Stimulated activated CD8-positive, alpha-beta memory T cell treated with anti-CD3 and anti-CD28 coated beads, Interleukin-4, amount 100 ng/mL, for 24 hours (primary cell): ENCODE data around the gene KIAA1210.
A peak's percentile ranks its signal among the peaks of the same experiment; 100 is the strongest.

ENCODE experiments used
- DNase-seq: peaks from one replicate; pipeline ENCODE4 v3.0.0-alpha.2; 2020; ENCODE audit warnings: low read depth

Gene KIAA1210

DNA sequence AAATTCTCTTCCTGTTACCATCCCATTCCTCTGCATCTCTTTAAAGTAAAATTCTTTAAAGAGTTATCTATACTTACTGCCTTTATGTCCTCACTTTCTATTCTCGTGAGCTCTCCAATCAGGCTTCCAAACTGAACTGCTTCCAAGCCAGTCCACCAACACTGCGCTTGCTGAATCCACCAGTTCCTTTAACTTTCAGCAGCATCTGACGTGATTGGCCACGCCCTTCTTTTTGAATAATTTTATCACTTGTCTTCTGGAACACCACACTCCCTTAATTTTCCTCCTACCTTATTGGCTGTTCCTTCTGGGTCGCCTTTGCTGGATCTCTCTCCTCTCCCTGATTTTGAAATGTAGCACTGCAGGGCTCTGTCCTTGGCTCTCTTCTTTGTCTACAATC, at the start of gene KIAA1210:
TSS of gene KIAA1210 (minus strand) at position 163 of the 400 bp plus-strand sequence. CDS start 4,170 bp downstream, outside the sequence.
- no peak for DNase-seq

DNA sequence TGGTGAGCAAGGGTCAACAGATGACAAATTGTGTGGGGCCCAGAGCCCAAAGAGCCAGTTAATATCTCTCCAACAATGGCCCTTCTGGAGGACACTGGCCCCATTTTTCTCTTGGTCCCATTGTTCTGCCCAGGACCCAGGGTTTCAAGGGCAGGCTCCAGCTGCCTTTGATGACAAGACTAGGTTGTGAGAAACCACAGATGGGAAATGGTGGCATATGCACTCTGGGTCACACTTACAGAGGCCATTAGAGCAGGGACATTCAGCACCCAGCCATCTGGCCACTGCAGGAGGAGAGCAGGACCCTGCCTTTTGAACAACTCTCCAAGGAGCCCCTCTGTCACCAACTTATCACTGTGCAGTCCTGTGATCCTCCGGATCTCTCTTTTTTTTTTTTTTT, 49.7 kb upstream of the KIAA1210 start:
- no peak for DNase-seq

DNA sequence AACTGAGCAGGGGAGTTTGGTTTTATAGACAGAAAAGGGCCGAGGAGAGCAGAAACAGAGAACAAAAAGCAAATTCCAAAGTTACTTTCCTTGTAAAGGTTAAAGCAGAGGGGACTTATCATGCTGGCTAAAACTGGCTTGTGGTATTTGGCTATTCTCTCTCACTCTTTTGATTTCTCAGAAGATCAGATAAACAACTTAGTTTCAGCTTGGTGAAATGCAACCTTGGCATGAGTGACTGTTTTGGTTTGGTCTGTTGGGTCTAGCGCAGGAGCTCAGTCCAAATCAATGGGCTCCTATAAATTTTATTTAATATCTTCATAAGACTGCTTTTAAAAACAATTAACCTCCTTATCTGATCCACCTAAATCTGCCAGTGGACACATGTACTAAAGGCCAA, 47.3 kb upstream of the KIAA1210 start:
- DNase-seq: no peak

DNA sequence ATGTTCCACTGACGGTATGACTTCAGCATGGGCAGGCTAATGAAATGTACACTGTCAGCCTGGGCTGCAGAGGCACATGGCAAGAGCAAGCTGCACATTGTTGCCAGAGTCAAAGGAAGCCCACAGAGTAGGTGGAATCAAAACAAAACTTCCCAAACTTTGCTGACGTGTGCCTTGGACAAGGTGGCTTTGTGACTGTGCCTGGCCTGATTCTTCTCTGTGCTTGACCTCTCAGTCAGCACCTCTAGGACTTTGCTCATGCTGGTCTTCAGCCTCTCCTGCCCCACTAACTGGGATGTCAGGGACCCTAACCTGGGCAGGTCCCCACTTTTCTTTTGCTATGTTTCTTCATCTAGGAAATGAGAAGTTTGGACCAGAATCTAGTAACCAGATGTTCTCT, 40.5 kb upstream of the KIAA1210 start:
- DNase-seq: no peak

DNA sequence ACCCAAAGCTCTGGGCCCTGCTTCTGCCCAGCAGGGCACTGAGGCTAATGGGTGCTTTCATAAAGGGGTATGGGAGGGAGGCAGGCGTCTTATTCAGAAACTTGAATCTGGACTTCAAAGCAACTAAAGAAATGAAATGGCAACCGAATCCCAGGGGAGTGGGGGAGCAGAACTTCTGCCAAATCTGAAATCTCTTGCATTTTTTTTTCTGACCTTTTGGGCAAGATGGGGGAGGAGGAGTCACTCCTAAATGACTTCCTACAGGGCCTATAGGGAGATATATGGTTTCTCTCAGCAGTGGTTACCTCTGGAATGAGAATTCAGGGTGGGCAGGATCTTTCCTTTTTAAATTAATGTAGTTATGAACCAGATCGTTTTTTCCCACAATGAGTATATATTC, 30.6 kb upstream of the KIAA1210 start:
- no peak for DNase-seq

DNA sequence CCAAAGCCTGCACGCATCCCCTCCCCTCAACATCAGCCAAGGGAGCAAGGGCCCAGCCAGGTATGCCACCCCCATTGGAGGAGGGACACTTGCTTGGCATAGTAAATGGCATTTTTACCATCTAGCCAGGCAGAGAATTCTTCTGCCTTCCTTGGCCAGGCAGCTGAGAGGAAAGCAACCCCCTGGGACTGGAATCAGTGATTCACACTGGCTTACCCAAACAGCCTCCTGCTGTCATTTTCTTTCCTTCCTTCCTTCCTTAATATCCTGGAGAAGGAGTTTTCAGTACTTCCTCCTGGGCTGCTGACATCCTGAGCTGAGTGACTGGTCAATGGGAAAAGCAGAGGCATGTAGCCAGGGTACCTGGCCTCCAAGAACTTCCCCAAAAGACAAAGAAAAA, 28.6 kb upstream of the KIAA1210 start:
- no peak for DNase-seq

DNA sequence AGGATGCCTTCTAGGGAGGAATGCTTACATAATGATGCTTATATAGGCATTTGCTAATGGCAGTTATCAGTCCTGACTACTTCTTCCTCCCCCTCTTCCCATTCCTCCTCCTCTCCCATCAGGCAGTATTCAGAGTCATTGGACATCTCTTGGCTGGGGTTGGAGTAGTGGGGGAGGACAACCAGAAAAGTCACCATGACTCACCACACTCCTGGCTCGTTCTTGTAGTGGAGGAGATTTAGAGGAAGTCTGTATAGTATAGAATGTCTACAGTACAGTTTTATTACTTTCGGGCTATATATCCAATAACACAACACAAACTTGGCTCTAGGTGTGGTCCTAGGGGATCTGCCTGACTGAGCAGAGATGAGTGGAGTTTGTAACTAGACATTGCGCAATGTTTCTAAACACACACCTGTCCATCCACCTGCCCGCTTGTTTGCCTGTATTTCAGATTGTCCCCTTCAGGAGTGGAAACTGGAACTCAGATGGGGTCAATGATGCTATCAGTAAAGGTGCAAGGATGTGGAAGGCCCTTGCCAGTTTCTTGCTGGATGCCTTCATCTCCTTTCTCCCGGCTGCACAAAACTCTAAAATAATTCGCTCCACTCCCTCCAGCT, 27.9 kb upstream of the KIAA1210 start:
- no peak for DNase-seq

DNA sequence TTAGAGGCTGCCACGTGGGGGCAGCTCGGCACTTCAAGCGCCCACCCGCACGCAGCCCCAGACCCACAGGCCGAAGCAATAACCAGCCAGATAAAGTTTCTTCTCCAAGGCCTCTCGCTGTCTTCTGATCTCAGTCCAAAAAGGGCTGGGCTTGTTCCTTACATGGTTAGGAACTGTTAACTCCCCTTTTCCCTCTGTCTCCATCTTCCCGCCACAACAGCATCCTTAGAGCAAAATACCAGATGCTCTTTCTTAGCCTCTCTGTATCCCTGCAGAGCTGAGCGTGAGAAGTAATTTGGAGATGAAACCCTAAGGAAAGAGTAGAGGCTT, 23.4 kb upstream of the KIAA1210 start:
- DNase-seq: no peak

DNA sequence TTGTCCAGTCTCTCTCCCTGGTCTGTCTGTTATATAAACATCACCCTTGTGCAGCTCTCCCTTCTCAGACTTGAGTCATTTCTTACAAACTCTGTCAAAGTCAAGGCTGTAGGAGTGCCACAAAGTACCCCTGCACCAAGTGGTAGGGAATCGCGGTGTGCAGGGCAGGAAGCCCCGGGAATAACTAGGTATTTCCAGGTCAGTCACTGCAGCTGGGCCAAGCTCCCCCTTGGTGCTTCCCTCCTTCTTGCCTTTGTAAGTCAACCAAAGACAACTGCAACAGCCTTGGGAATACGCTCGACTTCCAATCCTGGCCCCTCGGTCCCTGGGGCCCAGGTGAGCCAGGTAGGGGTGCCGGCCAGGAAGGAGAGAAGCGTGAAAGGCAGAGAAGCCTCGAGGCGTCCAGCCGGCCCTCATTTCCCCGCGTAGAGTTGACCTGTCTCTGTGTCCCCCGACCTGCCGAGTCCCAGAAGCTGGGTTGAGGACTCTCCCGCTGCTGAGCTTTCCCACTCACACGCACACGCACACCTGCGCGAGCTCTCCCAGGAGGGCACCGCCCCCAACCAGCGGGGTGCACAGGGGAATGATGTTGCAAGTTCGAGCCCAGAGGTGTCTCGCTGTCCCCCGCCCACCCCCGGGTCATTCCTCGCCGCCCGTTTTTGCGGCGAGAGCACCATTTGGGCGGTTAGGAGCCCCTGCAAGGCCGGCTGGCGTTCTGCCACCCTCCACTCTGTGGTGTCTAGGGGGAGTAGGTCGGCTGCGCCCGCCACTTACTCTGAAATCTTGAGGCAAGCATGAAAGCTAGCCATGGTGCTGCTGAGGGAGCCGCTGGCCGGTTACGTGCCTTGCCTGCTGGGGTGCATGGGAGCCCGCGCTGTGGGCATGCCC, 22.8 kb upstream of the KIAA1210 start:
- DNase-seq: no peak

DNA sequence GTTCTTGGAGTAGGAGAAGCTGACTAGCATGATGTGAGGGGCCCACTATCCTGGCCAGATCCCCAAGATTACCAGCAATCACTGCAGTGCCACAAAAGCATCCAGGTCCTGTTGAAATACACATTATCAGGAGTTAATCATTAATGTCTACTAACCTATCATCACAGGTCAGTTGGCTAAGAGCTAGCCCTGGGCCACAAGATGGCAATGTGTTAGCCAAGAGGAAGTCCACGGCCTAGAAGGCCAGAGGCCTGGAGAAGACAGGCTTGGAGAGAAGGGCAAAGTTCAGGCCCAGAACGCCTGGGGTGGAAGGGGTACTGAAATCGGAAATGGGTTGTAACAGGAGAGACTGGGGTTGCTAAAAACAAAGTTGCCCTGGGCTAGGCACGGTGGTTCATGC, 19.9 kb upstream of the KIAA1210 start:
- DNase-seq: no peak

DNA sequence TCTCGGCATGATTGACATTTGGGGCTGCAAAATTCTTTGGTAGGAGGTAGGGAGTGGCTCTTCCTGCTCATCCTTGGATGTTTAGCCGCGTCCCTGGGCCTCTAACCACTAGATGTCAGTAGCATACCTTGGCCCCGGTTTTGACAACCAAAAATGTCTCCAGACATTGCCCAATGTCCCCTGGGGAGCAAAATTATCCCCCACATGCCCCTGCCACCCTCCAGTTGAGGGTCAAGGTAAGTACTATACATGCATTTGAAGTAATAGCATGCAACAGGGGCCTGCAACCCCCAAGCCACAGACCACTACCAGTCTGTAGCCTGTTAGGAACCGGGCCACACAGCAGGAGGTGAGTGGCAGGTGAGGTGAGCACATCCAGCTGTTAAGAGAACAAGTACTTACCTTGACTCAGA, 17.6 kb upstream of the KIAA1210 start:
- no peak for DNase-seq

DNA sequence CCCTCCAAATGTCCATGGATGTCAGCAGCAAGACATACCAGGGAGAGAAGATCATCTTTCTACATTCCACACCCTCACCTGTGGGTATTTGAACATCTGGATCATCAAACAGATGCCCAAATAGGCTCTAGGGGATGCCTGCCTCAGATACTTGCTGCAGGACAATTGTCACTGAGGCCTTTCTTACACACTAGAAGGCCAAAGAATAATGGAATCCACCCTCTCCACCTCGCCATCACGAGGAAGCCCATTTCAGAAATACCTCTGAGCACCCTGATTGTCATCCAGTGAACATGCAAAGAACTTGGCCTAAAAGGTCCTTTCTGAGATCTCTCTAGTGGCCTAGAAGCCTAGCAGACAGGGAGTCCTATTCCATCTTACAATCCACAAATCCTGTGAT, 6.9 kb upstream of the KIAA1210 start:
- DNase-seq: no peak

DNA sequence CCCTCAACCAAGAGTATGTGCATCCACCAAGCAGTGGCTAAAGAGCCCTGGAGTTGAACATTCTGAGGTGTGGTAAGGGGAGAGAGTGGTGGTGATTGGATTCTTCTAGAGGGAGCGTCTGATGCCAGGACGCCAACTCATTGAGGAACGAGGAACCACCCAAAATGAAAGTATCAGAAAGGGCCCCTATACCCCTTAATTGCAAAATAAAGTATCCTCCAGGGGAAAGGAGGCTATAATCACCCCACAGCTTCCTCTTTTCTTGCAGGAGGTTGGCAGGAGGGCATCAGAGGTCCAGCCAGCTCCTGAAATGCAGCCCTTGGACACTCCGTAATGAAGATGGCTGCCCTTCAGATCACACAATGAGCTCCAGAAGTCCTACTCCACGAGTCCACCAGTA, 5.3 kb upstream of the KIAA1210 start:
- no peak for DNase-seq

DNA sequence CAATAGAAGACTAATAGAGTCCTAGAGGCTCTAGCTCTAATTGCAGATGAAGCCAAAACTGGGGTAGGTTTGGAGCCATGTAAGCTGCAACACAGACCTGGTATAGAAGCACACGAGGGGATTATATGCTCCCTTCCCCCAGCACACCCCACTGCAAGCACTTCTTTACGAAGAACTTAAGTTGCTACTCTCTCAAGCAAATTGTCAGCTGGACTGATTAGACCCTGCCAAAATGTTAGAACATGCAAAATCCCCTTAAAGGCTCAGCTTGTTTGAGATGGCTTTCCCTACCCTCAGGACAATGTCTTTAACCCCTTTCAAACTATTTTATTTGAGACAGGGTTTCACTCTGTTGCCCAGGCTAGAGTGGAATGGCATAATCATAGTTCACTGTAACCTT, 4.7 kb upstream of the KIAA1210 start:
- DNase-seq: no peak

DNA sequence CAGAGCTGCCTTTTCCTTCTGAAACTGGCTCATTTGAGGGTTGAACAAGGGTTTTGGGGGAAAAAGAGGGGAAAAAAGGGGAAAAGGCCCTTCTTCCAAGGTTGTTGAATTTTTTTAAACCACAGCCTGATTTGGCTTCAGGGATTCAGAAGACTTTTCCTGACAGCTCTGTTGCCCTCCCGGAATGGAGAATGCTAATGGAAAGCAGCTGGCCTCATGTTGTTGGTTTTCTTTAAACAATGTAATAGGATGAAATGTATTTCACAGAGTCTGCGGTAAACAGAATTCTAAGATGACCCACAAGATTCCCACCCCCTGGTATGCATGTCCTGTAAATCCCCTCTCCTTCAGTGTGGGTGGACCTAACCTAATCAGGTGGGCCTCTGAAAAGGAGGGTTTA, 3.3 kb upstream of the KIAA1210 start:
- no peak for DNase-seq

DNA sequence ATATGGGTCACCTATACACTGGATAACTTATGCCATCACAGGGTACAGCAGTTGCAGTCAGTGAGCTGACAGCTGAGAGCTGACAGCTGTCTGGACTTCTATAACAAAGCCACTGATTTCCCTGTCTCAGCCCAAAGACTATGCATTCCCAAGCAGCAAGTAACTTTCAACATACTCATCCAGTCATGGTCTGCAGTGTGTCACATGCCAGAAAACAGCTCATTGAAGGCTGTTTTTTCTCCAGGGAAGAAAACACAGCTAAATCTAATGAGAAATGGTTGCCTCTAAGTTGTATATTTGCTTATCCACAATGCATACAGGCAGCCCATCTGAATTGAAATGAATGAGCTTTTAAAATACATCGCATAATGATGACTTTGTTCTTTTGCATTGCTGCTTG, 6.3 kb downstream of the KIAA1210 start:
- no peak for DNase-seq

DNA sequence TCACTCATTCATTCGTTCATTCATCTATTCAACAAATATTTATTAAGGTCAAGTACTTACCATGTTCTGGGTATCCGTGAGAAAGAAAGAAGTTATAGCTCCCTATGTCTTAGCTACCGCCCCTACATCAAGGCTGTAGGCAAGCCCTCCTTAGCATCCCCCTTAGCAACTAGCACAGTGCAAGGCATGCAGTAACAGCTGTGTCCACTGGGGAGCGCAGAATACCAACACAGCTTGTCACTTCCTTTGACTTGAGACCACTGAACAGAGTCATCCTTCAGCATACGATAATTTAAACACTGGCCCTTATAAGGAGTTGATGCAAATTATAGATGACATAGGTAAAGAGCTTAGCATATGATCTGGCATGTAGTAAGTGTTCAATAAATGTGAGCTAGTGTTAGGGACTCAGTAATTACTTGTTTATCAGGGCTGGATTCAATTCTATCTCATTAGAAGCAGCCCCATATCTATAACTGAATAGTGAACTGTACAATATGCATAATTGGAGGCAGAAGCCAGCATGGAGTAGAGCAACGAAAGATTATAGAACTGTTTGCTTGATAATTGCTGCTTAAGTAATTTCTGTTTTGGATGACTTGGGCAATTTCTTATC, 8.7 kb downstream of the KIAA1210 start:
- DNase-seq: peak; percentile 28

DNA sequence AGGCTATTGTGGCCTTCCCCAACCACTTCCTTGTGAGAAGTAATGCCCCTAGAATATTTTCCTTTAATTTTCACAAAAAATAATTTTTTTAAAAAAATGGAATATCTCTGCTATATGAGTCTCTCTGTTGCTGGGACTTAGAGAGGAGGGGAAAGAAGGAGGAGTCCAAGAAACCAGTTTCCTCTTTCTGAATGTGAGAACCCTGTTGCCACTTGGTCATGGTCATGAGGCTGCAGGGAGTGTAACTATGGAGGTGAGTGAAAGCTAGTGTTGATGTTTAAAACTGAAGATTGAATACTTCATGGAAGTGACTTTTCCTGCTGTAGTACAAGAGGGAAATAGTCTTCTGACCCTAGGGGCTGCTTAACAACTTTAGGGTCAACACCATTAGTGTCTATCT, 20.4 kb downstream of the KIAA1210 start:
- DNase-seq: no peak

DNA sequence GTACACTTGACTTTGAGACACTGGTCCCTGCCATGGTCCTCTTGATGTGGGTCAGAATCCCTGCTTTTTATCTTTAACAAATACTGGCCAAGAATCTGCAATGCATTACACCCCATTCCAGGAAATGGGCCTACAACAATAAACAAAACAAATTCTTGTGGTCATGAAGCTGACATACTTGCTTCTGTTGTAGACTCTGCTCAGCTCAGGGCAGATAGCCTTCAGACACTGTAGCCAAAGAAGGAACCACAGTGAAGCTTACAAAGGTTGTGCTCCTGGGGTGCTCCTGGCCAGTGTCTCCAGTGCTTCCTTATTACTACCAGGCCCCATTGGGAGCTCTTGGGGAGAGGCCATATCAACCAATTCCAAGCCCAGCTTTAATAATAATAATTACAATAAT, 21.8 kb downstream of the KIAA1210 start:
- DNase-seq: no peak

DNA sequence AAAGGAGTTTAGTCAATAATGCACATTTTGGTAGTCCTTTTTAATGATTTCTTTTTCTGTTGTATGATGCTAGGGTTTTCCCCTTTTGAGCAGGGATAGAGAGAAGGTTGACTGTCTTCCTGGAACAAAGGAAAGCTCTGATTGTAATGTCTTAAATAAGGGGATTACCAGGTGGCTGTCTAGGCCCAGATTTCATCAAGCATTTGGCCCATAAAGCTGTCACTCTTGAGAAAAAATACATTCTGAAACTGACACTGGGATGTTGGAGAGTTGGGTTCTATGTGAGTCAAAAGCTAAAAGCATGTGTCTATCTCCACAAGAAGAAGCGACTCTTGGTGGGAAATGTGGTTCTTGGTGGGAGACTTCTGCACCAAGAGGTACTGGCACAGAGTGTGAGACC, 26.4 kb downstream of the KIAA1210 start:
- DNase-seq: no peak

DNA sequence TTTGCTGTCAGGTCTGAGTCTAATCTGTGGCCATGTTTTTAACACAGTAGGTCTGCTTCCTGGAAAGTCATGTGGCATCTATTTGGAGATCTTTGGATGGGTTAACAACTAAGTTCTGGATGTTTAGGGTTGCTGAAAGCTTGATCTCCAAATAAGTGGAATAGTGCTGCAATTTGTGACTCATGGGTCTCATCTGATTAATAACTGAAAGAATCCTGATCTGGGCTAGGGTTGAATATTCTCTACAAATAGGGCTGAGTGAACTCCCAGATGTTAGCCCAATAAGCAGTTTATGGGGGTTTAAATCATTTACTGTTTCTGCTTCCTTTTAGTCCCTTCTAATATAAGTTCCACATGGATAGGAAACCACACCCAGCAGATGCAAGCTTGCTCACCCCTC, 31.7 kb downstream of the KIAA1210 start:
- DNase-seq: no peak

DNA sequence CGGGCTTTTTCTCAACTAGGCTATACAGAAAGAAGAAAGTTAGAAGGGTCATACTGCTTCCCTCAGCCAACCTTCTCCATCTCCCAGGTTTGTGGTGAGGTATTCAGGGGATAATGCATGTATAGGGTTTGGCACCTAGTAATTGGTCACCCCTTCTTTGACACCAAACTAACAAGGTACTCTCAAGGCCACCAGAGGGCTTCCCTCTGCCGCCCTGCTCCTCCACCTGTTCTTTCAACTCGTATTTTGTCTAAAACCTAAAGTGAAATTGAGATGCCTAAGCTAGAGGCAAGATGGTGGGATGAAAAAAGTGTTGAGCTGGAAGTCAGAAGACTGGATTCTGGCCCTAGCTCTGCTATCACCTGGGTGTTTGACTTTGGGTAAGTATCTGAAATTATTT, 32.8 kb downstream of the KIAA1210 start:
- DNase-seq: no peak

DNA sequence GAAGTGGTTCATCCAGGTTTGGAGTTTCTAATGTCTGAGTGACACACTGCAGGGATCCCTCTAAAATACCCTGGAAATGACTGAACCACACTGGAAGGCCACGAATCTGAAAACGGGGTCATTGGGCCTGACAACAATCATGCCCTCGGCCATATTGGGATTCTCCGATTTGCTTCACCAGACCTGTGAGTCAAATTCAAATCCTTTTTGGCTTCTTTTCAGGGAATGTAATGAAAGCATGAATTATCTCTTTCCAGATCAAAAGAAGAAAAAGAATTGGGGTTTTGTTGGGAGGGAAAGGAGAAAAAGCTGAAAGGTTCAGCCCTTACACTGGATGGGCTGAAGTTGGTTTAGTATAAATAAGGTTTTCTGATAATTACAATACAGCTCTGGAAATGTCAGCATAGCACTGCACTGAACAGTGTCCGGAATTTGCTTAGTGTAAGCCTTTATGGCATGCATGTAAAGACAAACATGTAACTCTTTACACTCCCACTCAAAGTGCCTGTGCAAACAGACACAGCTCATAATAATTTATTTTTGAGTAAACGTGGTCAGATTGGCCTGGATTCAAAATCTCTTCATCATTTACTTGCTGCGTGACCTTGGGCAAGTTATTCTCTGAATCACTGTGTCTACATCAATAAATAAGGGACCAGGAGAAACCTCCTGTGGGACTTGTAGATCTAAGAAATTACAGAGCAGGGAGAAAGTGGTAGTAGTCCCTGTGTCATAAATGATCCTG, 33.4 kb downstream of the KIAA1210 start:
- no peak for DNase-seq
